A673 (cell line): ENCODE measurements around the gene TIMM17B.

Experiments
- CTCF ChIP-seq: fragments of 300-800, 200-600 bp; sonication (generic); conservative IDR thresholded peaks from 2 replicates; pipeline ENCODE4 v1.5.1; 2017; ENCODE audit warnings: low read depth, mild to moderate bottlenecking, antibody characterized with exemption, low read length, moderate library complexity, mixed read lengths
- EZH2 ChIP-seq: fragments of 200-600 bp; sonication (generic); IDR thresholded peaks from 2 replicates; pipeline ENCODE4 v1.6.1; 2017; ENCODE audit warnings: borderline replicate concordance, low read depth, mild to moderate bottlenecking, mixed read lengths, antibody characterized with exemption, low read length; ENCODE audit not compliant: poor library complexity, severe bottlenecking

- no peak for TF ChIP-seq CTCF
- no peak for TF ChIP-seq EZH2
Measured at GRCh38 chrX:48902776-48903175, 5.2 kb upstream of the TIMM17B start.
